SK-N-SH (cell line): ENCODE data around the gene WWOX.

Source experiments
- JUND ChIP-seq: IDR thresholded peaks from 2 replicates; pipeline ENCODE4 v1.4.0; 2012
- MEF2A ChIP-seq: IDR thresholded peaks from 2 replicates; pipeline ENCODE4 v1.4.0; 2012; ENCODE audit warnings: low read depth, borderline replicate concordance
- RCOR1 ChIP-seq: fragments of 150-350 bp; IDR thresholded peaks from 2 replicates; pipeline ENCODE4 v1.6.1; 2017; ENCODE audit warnings: antibody characterized with exemption, low read length
- RFX5 ChIP-seq: IDR thresholded peaks from 2 replicates; pipeline ENCODE4 v1.6.1; 2012; ENCODE audit warnings: mild to moderate bottlenecking, improper control_type of control experiment, low read length
- TF ChIP-seq, protein P1 (sequence below): IDR thresholded peaks from 2 replicates; pipeline ENCODE4 v1.4.0; 2012; ENCODE audit warnings: low read depth
- TF ChIP-seq, protein P2 (sequence below): fragments of 200-600 bp; sonication (generic); IDR thresholded peaks from 2 replicates; pipeline ENCODE4 v1.6.1; 2017; ENCODE audit warnings: antibody characterized with exemption, mild to moderate bottlenecking, moderate library complexity
- TF ChIP-seq, protein P3 (sequence below): fragments of 150-350 bp; IDR thresholded peaks from 2 replicates; pipeline ENCODE4 v1.6.1; 2017; ENCODE audit warnings: antibody characterized with exemption, low read length, low read depth, borderline replicate concordance

DNA sequence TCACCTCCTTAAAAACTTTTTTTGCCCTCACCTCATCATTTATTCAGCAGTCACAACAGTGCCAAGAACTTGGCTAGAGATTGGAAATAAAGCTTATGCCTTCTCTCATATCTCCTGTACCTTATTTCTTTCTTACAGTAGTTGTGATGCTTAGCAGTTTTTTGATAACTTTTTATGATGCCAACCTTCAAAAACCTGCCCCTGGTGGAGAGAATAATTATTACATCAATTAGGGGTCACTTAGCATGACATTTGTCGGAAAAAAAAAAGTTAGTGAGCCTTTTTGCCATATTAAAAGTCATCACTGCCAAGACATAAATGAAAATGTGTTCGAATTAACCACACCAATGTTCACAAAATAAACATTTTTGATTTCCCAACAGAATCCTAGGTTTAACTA, 296.6 kb downstream of the WWOX start:
- TF ChIP-seq, protein P1, sequence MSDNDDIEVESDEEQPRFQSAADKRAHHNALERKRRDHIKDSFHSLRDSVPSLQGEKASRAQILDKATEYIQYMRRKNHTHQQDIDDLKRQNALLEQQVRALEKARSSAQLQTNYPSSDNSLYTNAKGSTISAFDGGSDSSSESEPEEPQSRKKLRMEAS, result no peak
- TF ChIP-seq RFX5 (no peak), MEF2A (no peak), JUND (no peak), RCOR1 (no peak)
- TF ChIP-seq, protein P2, sequence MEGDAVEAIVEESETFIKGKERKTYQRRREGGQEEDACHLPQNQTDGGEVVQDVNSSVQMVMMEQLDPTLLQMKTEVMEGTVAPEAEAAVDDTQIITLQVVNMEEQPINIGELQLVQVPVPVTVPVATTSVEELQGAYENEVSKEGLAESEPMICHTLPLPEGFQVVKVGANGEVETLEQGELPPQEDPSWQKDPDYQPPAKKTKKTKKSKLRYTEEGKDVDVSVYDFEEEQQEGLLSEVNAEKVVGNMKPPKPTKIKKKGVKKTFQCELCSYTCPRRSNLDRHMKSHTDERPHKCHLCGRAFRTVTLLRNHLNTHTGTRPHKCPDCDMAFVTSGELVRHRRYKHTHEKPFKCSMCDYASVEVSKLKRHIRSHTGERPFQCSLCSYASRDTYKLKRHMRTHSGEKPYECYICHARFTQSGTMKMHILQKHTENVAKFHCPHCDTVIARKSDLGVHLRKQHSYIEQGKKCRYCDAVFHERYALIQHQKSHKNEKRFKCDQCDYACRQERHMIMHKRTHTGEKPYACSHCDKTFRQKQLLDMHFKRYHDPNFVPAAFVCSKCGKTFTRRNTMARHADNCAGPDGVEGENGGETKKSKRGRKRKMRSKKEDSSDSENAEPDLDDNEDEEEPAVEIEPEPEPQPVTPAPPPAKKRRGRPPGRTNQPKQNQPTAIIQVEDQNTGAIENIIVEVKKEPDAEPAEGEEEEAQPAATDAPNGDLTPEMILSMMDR, result peak; percentile 57
- TF ChIP-seq, protein P3, sequence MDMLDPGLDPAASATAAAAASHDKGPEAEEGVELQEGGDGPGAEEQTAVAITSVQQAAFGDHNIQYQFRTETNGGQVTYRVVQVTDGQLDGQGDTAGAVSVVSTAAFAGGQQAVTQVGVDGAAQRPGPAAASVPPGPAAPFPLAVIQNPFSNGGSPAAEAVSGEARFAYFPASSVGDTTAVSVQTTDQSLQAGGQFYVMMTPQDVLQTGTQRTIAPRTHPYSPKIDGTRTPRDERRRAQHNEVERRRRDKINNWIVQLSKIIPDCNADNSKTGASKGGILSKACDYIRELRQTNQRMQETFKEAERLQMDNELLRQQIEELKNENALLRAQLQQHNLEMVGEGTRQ, result no peak
